SK-N-SH (cell line): ENCODE measurements around the gene CDAN1.

Experiments
- CTCF ChIP-seq: fragments of 200-600 bp; sonication (generic); IDR thresholded peaks from 2 replicates; pipeline ENCODE4 v1.6.1; 2017; ENCODE audit warnings: antibody characterized with exemption, mild to moderate bottlenecking, moderate library complexity
- RXRA ChIP-seq: IDR thresholded peaks from 2 replicates; pipeline ENCODE4 v1.4.0; 2012; ENCODE audit warnings: low read depth, mild to moderate bottlenecking, borderline replicate concordance

GRCh38 chr15:42759093-42759492 lies 22.2 kb upstream of the CDAN1 start:
- TF ChIP-seq CTCF (no peak), RXRA (no peak)
